Stimulated activated effector memory CD8-positive, alpha-beta T cell treated with anti-CD3 and anti-CD28 coated beads, Interleukin-12 subunit alpha, Interleukin-12 subunit beta, amount 100 ng/mL, for 72 hours (primary cell): ENCODE data around the gene GSK3B.

Source experiments
- ATAC-seq: fragments of 150-1000 bp; cut with Tn5 transposase; 2 replicates; pipeline ENCODE4 v1.10.0; 2021
- DNase-seq, 2 donors: peaks; one replicate each; pipeline ENCODE4 v3.0.0; 2021 to 2022; ENCODE audit warnings: low spot score in 2 of 2
- H3K27ac Mint-ChIP-seq: one replicate; pipeline ENCODE4 v1.8.0; 2022; ENCODE audit warnings: mild to moderate bottlenecking, mixed read lengths
- H3K36me3 Mint-ChIP-seq: one replicate; pipeline ENCODE4 v1.8.0; 2022; ENCODE audit warnings: mild to moderate bottlenecking, mixed read lengths
- H3K4me1 Mint-ChIP-seq: one replicate; pipeline ENCODE4 v1.8.0; 2022; ENCODE audit warnings: mixed read lengths
- H3K4me3 Mint-ChIP-seq: one replicate; pipeline ENCODE4 v1.8.0; 2022; ENCODE audit warnings: mild to moderate bottlenecking, mixed read lengths
- H3K9me3 Mint-ChIP-seq: one replicate; pipeline ENCODE4 v1.8.0; 2022; ENCODE audit warnings: mixed read lengths

The GSK3B gene

GRCh38 chr3:119831941-119832371 is 262.3 kb downstream of the GSK3B start:
- H3K4me1 Mint-ChIP-seq, result peaks cover 8% of the 10 kb centered on the region
- no peak for ATAC-seq
- DNase-seq, result no peak
- peaks cover 6% of the 10 kb centered on the region for H3K36me3 Mint-ChIP-seq
- no peak overlapping the region for H3K27ac Mint-ChIP-seq
- H3K9me3 Mint-ChIP-seq, result no peaks in the 10 kb centered on the region
- no peak overlapping the region for H3K4me3 Mint-ChIP-seq

- Mint-ChIP-seq H3K4me1 (peaks cover 8% of the 10 kb centered on the region), H3K9me3 (no peaks in the 10 kb centered on the region)
Observed at GRCh38 chr3:119831022-119831421, 263.2 kb downstream of the GSK3B start.

DNA sequence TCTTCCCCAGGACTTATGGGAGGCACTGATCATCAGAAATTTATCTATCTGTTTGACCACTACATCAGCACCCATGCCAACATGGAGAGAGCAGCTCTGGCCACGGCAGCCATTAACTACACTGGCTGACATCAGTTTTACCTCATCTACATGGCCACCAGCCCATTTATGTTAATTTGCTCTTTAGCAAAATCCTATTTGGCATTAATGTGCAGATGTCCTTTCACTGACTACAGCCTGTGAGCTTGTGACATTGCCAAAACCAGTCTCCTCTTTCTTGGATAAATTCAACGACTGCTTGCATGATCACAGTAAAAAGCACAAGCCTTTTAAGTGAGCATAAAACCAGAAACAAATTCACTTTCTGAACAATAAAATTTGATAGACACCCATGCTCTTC is 264.8 kb downstream of the GSK3B start:
- H3K36me3 Mint-ChIP-seq, result peaks cover 17% of the 10 kb centered on the region
- no peak overlapping the region for H3K27ac Mint-ChIP-seq
- H3K9me3 Mint-ChIP-seq, result no peaks in the 10 kb centered on the region
- no peak overlapping the region for H3K4me3 Mint-ChIP-seq
- peaks cover under 1% of the 10 kb centered on the region for H3K4me1 Mint-ChIP-seq
- ATAC-seq, result no peak
- no peak for DNase-seq

More at GRCh38 chr3:119831022-119831421, 263.2 kb downstream of the GSK3B start:
- Mint-ChIP-seq H3K27ac (no peak overlapping the region), H3K4me3 (no peak overlapping the region), H3K36me3 (peaks cover 12% of the 10 kb centered on the region)
- DNase-seq, result no peak
- no peak for ATAC-seq

GRCh38 chr3:119826711-119827608 is 267.3 kb downstream of the GSK3B start:
- Mint-ChIP-seq H3K4me3 (no peak overlapping the region), H3K9me3 (no peaks in the 10 kb centered on the region), H3K36me3 (peaks cover 17% of the 10 kb centered on the region), H3K4me1 (no peaks in the 10 kb centered on the region), H3K27ac (no peak overlapping the region)
- ATAC-seq, result no peak
- DNase-seq, result no peak

GRCh38 chr3:119825820-119826219 is 268.4 kb downstream of the GSK3B start:
- H3K27ac Mint-ChIP-seq, result no peak overlapping the region
- H3K36me3 Mint-ChIP-seq, result peaks cover 17% of the 10 kb centered on the region
- ATAC-seq, result no peak
- H3K4me1 Mint-ChIP-seq, result no peaks in the 10 kb centered on the region
- DNase-seq, result no peak
- H3K4me3 Mint-ChIP-seq, result no peak overlapping the region
- no peaks in the 10 kb centered on the region for H3K9me3 Mint-ChIP-seq

GRCh38 chr3:119819806-119820205 is 274.4 kb downstream of the GSK3B start:
- ATAC-seq (no peak), DNase-seq (no peak)
- Mint-ChIP-seq H3K27ac (no peak overlapping the region), H3K9me3 (no peaks in the 10 kb centered on the region), H3K36me3 (no peaks in the 10 kb centered on the region), H3K4me3 (no peak overlapping the region), H3K4me1 (no peaks in the 10 kb centered on the region)

GRCh38 chr3:119818937-119819336 is 275.3 kb downstream of the GSK3B start:
- Mint-ChIP-seq H3K9me3 (no peaks in the 10 kb centered on the region), H3K4me3 (no peak overlapping the region), H3K36me3 (no peaks in the 10 kb centered on the region), H3K4me1 (no peaks in the 10 kb centered on the region), H3K27ac (no peak overlapping the region)
- DNase-seq (no peak), ATAC-seq (no peak)

DNA sequence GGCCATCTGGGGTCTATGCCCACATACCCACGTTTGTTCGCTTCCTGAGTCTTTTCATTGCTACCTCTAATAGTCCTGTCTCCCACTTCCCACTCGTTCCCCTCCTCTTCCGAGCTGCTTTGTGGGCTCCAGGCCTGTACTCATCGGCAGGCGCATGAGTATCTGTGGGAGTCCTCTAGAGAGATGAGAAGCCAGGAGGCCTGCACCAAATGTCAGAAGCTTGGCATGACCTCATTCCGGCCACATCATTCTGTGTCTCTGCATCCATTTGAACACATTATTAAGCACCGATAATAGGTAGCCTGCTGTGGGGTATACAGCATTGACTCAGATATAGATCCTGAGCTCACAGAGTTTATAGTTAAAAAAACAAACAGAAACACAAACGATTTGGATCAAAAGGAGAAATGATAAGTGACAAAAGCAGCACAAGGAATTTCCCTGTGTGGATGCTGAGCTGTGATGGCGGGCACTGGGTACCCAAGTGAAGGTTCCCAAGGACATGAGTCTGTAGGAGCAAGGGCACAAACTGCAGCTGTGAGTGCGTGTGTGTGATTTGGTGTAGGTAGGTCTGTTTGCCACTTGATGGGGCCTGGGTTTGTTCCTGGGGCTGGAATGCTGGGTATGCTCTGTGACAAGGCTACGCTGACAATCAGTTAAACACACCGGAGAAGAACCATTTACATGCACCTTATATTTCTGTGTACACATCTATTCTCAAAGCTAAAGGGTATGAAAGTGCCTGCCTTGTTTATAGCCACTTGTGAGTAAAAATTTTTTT is 276.5 kb downstream of the GSK3B start:
- DNase-seq (no peak), ATAC-seq (no peak)
- no peaks in the 10 kb centered on the region for H3K9me3 Mint-ChIP-seq
- H3K4me1 Mint-ChIP-seq, result no peaks in the 10 kb centered on the region
- no peak overlapping the region for H3K4me3 Mint-ChIP-seq
- peak overlapping the region; percentile 21 for H3K27ac Mint-ChIP-seq
- no peaks in the 10 kb centered on the region for H3K36me3 Mint-ChIP-seq

DNA sequence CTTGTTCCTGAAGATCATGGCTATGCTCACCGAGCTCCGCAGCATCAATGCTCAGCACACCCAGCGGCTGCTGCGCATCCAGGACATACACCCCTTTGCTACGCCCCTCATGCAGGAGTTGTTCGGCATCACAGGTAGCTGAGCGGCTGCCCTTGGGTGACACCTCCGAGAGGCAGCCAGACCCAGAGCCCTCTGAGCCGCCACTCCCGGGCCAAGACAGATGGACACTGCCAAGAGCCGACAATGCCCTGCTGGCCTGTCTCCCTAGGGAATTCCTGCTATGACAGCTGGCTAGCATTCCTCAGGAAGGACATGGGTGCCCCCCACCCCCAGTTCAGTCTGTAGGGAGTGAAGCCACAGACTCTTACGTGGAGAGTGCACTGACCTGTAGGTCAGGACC is 277.2 kb downstream of the GSK3B start:
- Mint-ChIP-seq H3K9me3 (no peaks in the 10 kb centered on the region), H3K36me3 (no peaks in the 10 kb centered on the region), H3K4me3 (no peak overlapping the region), H3K27ac (no peak overlapping the region), H3K4me1 (no peaks in the 10 kb centered on the region)
- ATAC-seq, result no peak
- DNase-seq, result no peak

GRCh38 chr3:119815716-119816115 is 278.5 kb downstream of the GSK3B start:
- Mint-ChIP-seq H3K4me1 (no peaks in the 10 kb centered on the region), H3K36me3 (no peaks in the 10 kb centered on the region), H3K27ac (no peak overlapping the region), H3K9me3 (no peaks in the 10 kb centered on the region), H3K4me3 (no peak overlapping the region)
- ATAC-seq (no peak), DNase-seq (no peak)

DNA sequence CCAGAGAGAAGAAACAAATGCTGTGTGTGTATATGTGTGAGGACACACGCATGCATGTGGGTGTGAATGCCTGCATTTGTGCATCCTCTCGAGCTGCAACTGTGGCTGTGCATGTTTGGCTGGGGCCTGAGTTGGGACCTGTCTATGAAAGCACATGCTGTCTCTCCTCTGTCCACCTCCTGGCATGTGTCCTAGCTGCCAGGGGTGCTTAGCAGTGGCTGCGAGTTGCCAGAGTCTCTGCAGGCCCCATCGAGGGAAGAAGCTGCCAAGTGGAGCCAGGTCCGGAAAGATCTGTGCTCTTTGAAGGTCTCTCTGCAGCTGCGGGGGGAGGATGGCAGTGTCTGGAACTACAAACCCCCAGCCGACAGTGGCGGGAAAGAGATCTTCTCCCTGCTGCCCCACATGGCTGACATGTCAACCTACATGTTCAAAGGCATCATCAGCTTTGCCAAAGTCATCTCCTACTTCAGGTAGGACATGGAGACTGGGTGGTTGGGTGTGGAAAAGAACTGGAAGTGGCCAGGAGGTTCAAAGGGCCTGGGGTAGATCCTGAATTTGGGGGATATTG is 281.7 kb downstream of the GSK3B start:
- Mint-ChIP-seq H3K27ac (peak overlapping the region; percentile 13), H3K4me1 (peaks cover 9% of the 10 kb centered on the region), H3K4me3 (no peak overlapping the region), H3K9me3 (no peaks in the 10 kb centered on the region), H3K36me3 (no peaks in the 10 kb centered on the region)
- no peak for ATAC-seq
- no peak for DNase-seq

GRCh38 chr3:119810018-119810435 is 284.2 kb downstream of the GSK3B start:
- ATAC-seq (peak; percentile 90), DNase-seq (peak; percentile 36 to 68)
- H3K36me3 Mint-ChIP-seq, result no peaks in the 10 kb centered on the region
- H3K4me1 Mint-ChIP-seq, result peaks cover 9% of the 10 kb centered on the region
- no peaks in the 10 kb centered on the region for H3K9me3 Mint-ChIP-seq
- peak overlapping the region; percentile 73 for H3K4me3 Mint-ChIP-seq
- H3K27ac Mint-ChIP-seq, result peak overlapping the region; percentile 78

DNA sequence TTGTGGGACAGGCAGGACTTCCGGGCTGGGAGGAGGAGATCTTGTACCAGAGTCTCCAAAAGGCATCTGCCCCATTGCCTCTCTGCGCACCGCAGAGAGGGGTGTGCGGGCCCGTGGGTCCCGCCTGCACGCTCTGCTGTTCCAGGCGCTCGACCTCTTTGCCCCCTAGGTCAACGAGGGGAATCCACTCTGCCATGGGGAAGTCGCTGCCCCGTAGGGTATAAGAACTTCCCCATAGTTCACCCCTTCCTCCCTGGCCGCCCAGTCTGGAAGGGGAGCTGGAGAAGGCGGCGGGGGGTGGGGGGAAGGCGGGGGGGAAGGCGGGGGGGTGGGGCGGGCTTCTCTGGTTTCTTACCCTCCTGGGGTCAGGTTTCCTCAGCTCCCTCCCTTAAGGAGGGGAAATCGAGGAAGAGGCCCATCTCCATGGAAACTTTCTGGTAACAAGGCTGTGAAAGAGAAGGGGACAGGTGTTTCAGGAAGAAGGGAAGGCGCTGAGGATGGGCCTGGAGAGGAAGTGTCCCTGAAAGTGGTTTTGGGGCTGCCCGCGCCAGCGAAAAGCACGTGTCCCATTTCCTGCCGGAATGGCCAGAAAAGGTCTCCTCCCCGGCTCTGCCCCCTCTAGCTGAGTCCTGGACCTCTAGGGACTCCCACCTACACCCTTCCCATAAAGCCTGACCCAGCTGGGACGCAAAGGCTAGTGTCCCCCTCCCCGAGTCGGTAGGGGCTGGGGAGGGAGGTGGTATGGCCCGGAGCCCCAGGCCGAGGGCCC is 284.8 kb downstream of the GSK3B start:
- ATAC-seq (no peak), DNase-seq (peak in 1 of 2 donors; percentile 57)
- Mint-ChIP-seq H3K4me1 (peaks cover 9% of the 10 kb centered on the region), H3K9me3 (no peaks in the 10 kb centered on the region), H3K27ac (peak overlapping the region; percentile 78), H3K36me3 (no peaks in the 10 kb centered on the region), H3K4me3 (peak overlapping the region; percentile 73)

DNA sequence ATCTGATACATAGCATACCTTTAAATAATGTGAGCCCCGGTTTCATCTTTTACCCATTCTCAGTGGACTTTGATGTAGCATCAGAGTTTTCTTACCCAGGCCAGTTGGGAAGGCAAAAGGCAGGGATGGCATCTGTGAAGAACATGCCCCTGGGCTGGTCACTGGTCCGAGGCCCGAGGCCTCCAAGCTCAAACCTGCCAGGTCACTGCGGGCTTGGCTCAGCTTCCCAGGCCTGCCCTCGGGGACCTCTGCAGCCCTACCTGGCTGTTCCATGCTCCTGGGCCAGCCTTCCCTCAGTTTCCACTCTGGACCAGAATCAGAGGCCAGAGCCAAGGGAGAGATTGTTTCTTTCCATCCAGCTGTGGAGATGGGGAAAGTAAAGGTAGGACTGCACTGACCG is 285.4 kb downstream of the GSK3B start:
- H3K27ac Mint-ChIP-seq, result no peak overlapping the region
- no peak for DNase-seq
- no peak for ATAC-seq
- peak overlapping the region; percentile 73 for H3K4me3 Mint-ChIP-seq
- no peaks in the 10 kb centered on the region for H3K9me3 Mint-ChIP-seq
- peaks cover 9% of the 10 kb centered on the region for H3K4me1 Mint-ChIP-seq
- no peaks in the 10 kb centered on the region for H3K36me3 Mint-ChIP-seq

- Mint-ChIP-seq H3K4me3 (no peak overlapping the region), H3K9me3 (no peaks in the 10 kb centered on the region), H3K27ac (no peak overlapping the region), H3K36me3 (no peaks in the 10 kb centered on the region), H3K4me1 (peaks cover 9% of the 10 kb centered on the region)
- ATAC-seq (no peak), DNase-seq (no peak)
Observed at GRCh38 chr3:119808244-119808643, 286.0 kb downstream of the GSK3B start.
